NT2/D1 (cell line): ENCODE data around the gene ICA1.

Experiments
- DNase-seq: peaks from one replicate; pipeline ENCODE4 v3.0.0-alpha.2; 2011; ENCODE audit warnings: low read depth, low spot score
- H3K27me3 ChIP-seq: 2 replicates; pipeline ENCODE4 v1.6.0; 2011; ENCODE audit warnings: mild to moderate bottlenecking; ENCODE audit not compliant: insufficient read length, insufficient read depth
- H3K36me3 ChIP-seq: 2 replicates; pipeline ENCODE4 v1.6.1; 2011; ENCODE audit warnings: mild to moderate bottlenecking, low read length, mixed read lengths; ENCODE audit not compliant: insufficient read depth, insufficient read length
- H3K4me1 ChIP-seq: 2 replicates; pipeline ENCODE4 v1.5.1; 2011; ENCODE audit not compliant: insufficient read depth, insufficient read length
- H3K4me3 ChIP-seq: 2 replicates; pipeline ENCODE4 v1.5.1; 2011; ENCODE audit warnings: low read depth; ENCODE audit not compliant: insufficient read length
- H3K9ac ChIP-seq: 2 replicates; pipeline ENCODE4 v1.6.0; 2011; ENCODE audit warnings: low read depth; ENCODE audit not compliant: insufficient read length
- H3K9me3 ChIP-seq: 2 replicates; pipeline ENCODE4 v1.5.1; 2011; ENCODE audit warnings: mild to moderate bottlenecking, low read length; ENCODE audit not compliant: insufficient read depth
- SUZ12 ChIP-seq: IDR thresholded peaks from 2 replicates; pipeline ENCODE4 v1.6.1; 2011; ENCODE audit not compliant: insufficient read length, insufficient read depth; ENCODE audit errors: extremely low read depth
- YY1 ChIP-seq: IDR thresholded peaks from 2 replicates; pipeline ENCODE4 v1.6.1; 2011; ENCODE audit not compliant: insufficient read length, insufficient read depth
- ZNF274 ChIP-seq: IDR thresholded peaks from 2 replicates; pipeline ENCODE4 v1.6.1; 2011; ENCODE audit warnings: mild to moderate bottlenecking, low read depth, low read length

ICA1 gene

DNA sequence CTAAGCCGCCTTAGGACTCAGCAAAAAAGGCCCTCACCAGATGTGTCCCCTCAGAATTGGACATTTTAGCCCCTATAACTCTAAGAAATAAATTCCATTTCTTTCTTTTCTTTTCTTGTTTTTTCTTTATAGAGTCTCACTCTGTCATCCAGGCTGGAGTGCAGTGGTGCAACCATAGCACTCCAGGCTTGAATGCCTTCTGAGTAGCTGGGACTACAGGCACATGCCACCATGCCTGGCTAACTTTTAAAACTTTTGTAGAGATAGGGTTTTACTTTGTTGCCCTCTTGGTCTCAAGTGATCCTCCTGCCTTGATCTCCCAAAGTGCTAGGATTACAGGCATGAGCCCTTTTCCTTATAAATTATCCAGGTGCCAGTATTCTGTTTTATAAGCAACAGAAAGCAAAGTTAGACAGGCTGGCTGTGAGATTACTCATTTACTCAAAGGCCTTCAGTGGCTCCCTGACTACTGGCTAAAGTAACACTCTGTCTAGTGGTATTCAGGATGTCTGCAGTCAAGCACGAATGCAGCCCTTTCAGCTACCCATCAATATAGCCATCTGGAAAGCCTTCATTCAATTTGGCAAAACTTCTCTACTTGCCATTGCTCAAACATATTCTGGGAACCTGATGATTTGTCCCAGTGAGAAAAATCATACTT lies 128.6 kb downstream of the ICA1 start:
- DNase-seq = no peak
- H3K27me3 ChIP-seq = no peaks in the 10 kb centered on the region
- no peaks in the 10 kb centered on the region for H3K9me3 ChIP-seq
- no peak overlapping the region for H3K9ac ChIP-seq
- no peak overlapping the region for H3K4me3 ChIP-seq
- no peaks in the 10 kb centered on the region for H3K36me3 ChIP-seq
- H3K4me1 ChIP-seq = no peaks in the 10 kb centered on the region
- TF ChIP-seq YY1 (no peak), ZNF274 (no peak), SUZ12 (no peak)

DNA sequence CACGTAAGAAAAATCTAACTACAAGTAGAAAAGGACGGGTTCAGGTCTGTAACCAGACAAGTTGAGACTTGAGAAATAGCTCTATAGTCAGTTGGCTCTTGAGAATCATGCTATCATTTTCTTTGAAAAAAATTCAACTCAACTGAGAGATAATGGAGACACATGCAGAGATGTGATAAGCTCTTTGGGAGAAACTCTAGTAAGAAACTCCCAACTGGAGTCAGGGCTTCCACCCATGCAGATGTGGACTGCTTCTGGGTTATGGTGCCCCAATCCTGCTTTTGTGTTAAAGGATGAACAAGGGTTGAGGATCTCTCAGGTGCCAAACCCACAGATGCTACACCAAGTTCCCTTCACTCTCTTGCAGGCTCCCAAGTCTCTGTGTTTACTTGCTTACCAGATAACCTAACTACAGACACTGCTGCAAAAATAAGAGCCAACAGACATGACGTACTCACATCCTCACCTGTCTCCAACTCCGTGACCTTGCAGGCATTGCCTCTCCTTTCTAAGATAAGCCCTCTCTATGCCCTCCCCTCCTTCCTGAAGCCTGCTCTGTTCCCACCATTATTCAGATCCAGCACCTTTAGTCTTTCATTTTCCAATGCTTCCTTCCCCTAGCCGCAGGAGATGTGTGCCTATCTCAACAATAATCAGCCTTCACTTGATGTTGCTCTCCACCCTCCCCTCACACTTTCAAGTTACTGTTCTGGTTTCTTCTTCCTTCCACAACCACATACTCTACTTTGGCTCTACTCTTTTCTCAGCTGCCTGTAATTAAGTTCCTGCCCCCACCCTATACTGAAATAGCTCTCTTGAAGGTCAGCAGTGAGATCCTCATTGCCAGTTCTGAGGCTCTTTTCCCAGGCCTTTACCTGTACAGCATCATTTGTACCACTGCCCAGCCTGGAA lies 130.0 kb downstream of the ICA1 start:
- no peak overlapping the region for H3K9ac ChIP-seq
- no peak for DNase-seq
- TF ChIP-seq SUZ12 (no peak), ZNF274 (no peak), YY1 (no peak)
- no peaks in the 10 kb centered on the region for H3K4me1 ChIP-seq
- no peak overlapping the region for H3K4me3 ChIP-seq
- H3K36me3 ChIP-seq = no peaks in the 10 kb centered on the region
- no peaks in the 10 kb centered on the region for H3K27me3 ChIP-seq
- H3K9me3 ChIP-seq = no peaks in the 10 kb centered on the region

- no peak overlapping the region for H3K9ac ChIP-seq
- DNase-seq = no peak
- no peaks in the 10 kb centered on the region for H3K27me3 ChIP-seq
- H3K4me1 ChIP-seq = peaks cover 2% of the 10 kb centered on the region
- TF ChIP-seq YY1 (no peak), ZNF274 (no peak), SUZ12 (no peak)
- H3K36me3 ChIP-seq = no peaks in the 10 kb centered on the region
- H3K4me3 ChIP-seq = no peak overlapping the region
- no peaks in the 10 kb centered on the region for H3K9me3 ChIP-seq
These were observed 131.3 kb downstream of the ICA1 start for GRCh38 chr7:8130663-8131062.

DNA sequence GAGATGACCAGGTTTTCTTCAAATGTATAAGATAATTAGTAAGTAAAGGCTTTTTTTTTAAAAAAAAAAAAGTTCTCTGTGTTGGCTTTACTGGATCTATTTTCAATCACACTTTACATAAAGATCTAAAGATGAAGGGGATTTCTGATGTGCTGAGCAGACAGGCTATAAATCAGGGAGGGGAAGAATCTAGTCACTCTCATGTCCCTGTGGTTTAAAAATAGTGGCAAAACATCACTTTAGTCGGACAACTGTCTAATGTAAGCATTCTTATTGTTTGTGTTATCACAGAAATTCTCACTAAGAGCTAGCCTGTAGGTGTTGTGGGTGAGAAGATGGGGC lies 132.7 kb downstream of the ICA1 start:
- TF ChIP-seq YY1 = no peak
- no peak for TF ChIP-seq SUZ12
- TF ChIP-seq ZNF274 = no peak
- Histone ChIP-seq H3K4me1 (peaks cover 2% of the 10 kb centered on the region), H3K9ac (no peak overlapping the region), H3K27me3 (no peaks in the 10 kb centered on the region), H3K4me3 (no peak overlapping the region), H3K9me3 (no peaks in the 10 kb centered on the region), H3K36me3 (no peaks in the 10 kb centered on the region)
- DNase-seq = no peak

- DNase-seq = no peak
- no peaks in the 10 kb centered on the region for H3K9me3 ChIP-seq
- no peak for TF ChIP-seq YY1
- no peak for TF ChIP-seq SUZ12
- TF ChIP-seq ZNF274 = no peak
- H3K4me3 ChIP-seq = no peak overlapping the region
- H3K36me3 ChIP-seq = no peaks in the 10 kb centered on the region
- no peak overlapping the region for H3K9ac ChIP-seq
- H3K4me1 ChIP-seq = peaks cover 2% of the 10 kb centered on the region
- no peaks in the 10 kb centered on the region for H3K27me3 ChIP-seq
These were observed 133.3 kb downstream of the ICA1 start for GRCh38 chr7:8128449-8129317.

DNA sequence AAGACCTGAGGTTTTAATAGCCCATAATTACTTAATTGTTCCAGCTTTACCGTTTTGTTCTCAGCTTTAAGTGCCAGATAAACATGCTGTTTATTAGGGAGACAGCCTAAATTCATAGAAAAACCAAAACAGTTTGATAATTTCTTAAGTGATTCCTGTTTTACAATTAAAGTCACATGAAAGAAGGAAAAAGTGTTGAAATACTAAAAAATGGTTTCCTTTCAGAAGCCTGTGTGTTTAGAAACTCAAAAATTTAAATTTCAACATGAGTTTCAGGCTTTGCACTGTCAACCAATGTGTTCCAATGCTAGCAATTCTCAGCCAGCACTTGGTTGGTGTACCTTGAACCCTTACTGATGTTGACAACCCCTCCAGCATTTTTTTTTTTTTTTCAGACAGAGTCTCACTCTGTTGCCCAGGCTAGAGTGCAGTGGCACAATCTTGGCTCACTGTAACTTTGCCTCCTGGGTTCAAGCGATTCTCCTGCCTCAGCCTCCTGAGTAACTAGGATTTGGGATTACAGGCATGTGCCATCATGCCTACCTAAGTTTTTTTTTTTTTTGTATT lies 135.3 kb downstream of the ICA1 start:
- H3K27me3 ChIP-seq = no peaks in the 10 kb centered on the region
- no peak overlapping the region for H3K9ac ChIP-seq
- DNase-seq = no peak
- H3K9me3 ChIP-seq = no peaks in the 10 kb centered on the region
- H3K4me3 ChIP-seq = no peak overlapping the region
- no peaks in the 10 kb centered on the region for H3K36me3 ChIP-seq
- H3K4me1 ChIP-seq = peaks cover 2% of the 10 kb centered on the region
- no peak for TF ChIP-seq ZNF274
- no peak for TF ChIP-seq YY1
- TF ChIP-seq SUZ12 = no peak

- H3K9me3 ChIP-seq = no peaks in the 10 kb centered on the region
- H3K36me3 ChIP-seq = no peaks in the 10 kb centered on the region
- H3K4me3 ChIP-seq = no peak overlapping the region
- DNase-seq = no peak
- TF ChIP-seq YY1 = no peak
- no peak for TF ChIP-seq ZNF274
- no peak for TF ChIP-seq SUZ12
- H3K9ac ChIP-seq = no peak overlapping the region
- no peaks in the 10 kb centered on the region for H3K27me3 ChIP-seq
- H3K4me1 ChIP-seq = peaks cover 2% of the 10 kb centered on the region
These were observed 136.1 kb downstream of the ICA1 start for GRCh38 chr7:8125680-8126444.
